GM12864 (cell line): ENCODE measurements around the gene CYB5A.

ENCODE experiments used
- DNase-seq: peaks from one replicate; pipeline ENCODE4 v3.0.0-alpha.2; 2011; ENCODE audit warnings: low read depth
- H3K4me3 ChIP-seq: 2 replicates; pipeline ENCODE4 v1.5.1; 2011; ENCODE audit warnings: mild to moderate bottlenecking, low read depth, low read length, control low read depth
- TF ChIP-seq, protein P1 (sequence below): IDR thresholded peaks from 2 replicates; pipeline ENCODE4 v1.5.1; 2011; ENCODE audit warnings: low read depth, mild to moderate bottlenecking, moderate library complexity, low read length, control low read depth, inconsistent platforms; ENCODE audit errors: missing control alignments

Gene CYB5A

DNA sequence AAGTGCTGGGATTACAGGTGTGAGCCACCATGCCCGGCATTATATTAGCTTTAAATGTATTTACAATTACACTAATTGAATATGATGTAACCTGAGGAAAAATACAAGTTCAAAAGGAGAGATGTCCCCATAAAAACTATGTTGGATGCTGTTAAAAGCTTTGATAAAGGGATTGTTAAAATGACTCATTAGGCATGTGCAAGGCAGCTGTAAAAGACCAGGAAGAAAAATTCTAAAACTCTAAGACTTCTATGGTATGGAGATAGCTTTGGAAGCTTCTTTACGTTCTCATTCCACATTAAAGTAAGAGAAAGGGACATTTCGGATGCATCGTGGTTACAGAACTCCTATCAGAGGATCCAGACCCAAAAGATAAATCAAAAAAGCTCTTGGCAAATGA, 50.3 kb downstream of the CYB5A start:
- no peak for DNase-seq
- H3K4me3 ChIP-seq: no peak overlapping the region
- TF ChIP-seq, protein P1, sequence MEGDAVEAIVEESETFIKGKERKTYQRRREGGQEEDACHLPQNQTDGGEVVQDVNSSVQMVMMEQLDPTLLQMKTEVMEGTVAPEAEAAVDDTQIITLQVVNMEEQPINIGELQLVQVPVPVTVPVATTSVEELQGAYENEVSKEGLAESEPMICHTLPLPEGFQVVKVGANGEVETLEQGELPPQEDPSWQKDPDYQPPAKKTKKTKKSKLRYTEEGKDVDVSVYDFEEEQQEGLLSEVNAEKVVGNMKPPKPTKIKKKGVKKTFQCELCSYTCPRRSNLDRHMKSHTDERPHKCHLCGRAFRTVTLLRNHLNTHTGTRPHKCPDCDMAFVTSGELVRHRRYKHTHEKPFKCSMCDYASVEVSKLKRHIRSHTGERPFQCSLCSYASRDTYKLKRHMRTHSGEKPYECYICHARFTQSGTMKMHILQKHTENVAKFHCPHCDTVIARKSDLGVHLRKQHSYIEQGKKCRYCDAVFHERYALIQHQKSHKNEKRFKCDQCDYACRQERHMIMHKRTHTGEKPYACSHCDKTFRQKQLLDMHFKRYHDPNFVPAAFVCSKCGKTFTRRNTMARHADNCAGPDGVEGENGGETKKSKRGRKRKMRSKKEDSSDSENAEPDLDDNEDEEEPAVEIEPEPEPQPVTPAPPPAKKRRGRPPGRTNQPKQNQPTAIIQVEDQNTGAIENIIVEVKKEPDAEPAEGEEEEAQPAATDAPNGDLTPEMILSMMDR: no peak

GRCh38 chr18:74239567-74239966, 52.2 kb downstream of the CYB5A start:
- H3K4me3 ChIP-seq: no peak overlapping the region
- no peak for DNase-seq
- TF ChIP-seq, protein P1: no peak

DNA sequence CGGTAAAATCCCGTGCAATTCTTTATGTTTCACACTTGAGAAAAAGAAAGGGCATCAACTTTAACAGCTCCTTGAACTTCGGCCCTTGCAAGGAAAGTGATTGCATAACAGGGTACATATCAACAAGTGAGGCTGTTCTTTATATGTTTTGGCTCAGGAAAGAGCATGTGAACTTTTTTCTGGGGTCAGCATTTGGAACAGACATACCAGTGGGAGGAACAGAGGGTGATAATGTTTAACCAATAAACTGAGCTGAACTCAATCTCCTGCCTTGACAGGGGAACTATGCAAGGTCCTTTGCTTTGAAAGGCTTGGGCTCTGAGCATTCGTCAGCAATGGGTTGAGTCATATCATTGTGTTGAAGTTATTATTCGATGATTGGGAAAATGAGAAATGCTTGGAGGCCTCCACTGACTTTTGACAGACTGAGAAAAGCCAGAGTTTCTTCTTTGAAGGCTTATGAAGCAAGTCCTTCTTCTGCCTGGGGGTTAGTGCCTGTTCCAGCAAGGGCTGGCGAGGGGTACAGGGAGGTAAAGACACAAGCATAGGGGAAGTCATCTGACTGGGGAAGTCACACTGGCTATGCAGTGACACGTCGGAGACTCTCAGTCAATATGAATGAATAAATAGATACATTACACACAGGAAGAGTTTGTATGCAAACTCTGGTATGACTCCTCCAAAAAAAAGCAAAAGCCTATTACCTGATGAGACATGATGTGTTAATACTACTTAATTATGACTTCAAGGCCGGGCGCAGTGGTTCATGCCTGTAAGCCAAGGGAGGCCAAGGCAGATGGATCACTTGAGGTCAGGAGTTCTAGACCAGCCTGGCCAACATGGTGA, 57.2 kb downstream of the CYB5A start:
- DNase-seq: no peak
- TF ChIP-seq, protein P1: no peak
- H3K4me3 ChIP-seq: no peak overlapping the region

GRCh38 chr18:74233933-74234325, 57.8 kb downstream of the CYB5A start:
- TF ChIP-seq, protein P1: no peak
- no peak for DNase-seq
- H3K4me3 ChIP-seq: no peak overlapping the region

GRCh38 chr18:74230922-74231714, 60.6 kb downstream of the CYB5A start:
- no peak overlapping the region for H3K4me3 ChIP-seq
- DNase-seq: no peak
- TF ChIP-seq, protein P1: no peak

DNA sequence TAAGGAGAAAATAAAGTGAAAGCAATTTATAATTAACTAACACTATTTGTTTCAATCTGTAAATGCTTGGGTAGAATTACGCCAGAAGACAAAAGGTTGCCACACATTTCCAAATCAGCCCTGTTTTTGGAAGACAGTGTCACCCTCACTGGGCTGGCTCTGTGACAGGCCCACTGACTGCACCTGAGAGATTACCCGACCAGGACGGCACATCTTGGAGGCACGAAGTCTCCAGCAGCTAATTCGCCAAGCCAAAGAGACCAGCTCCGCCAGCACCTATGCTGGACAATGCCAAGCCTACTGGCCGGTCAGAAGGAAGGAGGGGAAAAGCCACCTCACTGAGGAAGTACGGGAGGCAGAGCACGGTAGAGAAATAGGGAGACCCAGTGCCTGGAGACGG, 61.9 kb downstream of the CYB5A start:
- TF ChIP-seq, protein P1: no peak
- DNase-seq: no peak
- no peak overlapping the region for H3K4me3 ChIP-seq
